HG02943 (cell line): Measurements from ENCODE around the gene FYN.
"Not testable (repeated sequence)": the region's sequence is repeated elsewhere in the genome, so short reads cannot be mapped to it uniquely, and the experiment has no call there.

Experiments
- ATAC-seq: cut with Tn5 transposase; IDR thresholded peaks from one replicate; pipeline ENCODE4 v1.9.1; 2021; ENCODE audit warnings: mild to moderate bottlenecking, low read depth, moderate library complexity; ENCODE audit not compliant: unreplicated experiment

The FYN gene

DNA sequence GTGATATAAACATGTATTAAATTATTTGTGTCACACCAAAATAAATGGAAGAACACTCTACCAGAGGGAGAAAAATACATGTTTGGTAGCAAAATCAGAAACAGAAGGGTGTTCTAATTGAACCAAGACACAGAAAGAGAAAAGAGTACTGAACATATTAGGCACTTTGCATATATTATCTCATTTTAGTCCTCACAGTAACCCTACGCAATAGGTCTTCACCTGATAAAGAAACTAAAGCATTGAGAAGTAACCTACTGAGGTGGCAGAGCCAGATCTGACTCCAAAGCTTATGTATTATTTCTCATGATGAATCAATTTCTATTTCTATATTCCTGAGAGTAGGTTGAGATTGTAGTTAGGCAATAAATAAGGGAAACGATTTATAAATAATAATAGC, 77.7 kb downstream of the FYN start:
- no peak for ATAC-seq

DNA sequence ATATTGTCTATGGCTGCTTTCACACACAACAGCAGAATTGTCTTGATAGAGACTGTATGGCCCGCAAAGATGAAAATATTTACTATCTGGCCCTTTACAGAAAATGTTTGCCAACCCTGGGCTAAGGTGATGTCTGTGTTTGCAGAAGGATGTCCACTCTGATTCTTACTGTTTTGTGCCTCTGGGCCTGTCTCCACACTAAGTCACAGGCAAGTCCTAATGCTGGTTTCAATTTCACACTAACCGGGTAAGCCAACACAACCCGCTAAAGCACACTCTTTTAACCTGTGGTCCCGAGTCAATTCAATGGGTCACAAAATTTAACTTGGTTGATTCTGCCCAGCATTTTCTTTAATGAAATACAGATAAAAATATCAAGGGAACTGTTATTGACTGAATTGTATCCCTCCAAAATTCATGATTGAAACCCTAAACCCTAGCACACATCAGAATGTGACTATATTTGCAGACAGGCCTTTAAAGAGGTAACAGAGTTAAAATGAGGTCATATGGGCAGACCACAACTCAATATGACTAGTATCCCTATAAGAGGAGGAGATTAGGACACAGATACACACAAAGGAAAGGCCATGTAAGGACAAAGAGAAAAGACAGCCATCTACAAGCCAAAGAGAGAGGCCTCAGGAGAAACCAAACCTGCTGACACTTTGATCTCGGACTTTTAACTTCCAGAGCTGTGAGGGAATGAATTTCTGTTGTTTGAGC, 78.4 kb downstream of the FYN start:
- ATAC-seq = no peak

DNA sequence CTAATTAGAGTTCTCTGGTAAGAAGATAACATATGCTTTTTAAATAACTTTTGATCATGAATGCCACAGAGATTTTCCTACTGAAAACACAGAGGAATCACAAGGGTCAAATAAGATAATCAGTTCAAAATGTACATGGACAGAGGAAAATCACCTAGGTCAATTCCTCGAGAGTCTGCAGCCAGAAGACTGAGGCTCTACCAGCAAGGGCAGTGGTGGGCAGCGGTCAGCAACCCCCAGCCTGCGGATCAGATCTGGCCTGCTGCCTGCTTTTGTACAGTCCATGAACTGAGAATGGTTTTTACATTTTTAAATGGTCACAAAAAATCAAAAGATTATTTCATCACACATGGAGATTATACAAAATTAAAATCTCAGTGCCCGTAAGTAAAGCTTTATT, 79.0 kb downstream of the FYN start:
- ATAC-seq = no peak

DNA sequence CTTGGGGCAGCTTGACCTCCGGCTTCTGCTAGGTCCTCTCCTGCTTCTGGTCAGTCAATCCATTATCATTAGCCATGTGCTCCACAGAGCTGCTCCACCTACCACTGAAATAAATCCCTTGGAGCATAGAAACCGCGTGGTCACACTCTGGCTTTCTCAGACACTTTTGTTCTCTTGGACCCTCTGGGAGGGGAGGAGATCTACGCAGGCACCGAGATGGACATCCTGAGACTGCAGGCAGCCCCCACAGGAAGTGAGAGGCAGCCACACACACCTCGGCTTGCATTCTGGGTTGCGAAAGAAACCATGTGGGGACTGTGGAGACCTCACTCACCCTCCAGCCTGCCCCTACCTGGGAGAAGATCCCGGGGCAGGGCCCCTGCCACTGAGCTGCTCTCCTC, 79.5 kb downstream of the FYN start:
- ATAC-seq = no peak

DNA sequence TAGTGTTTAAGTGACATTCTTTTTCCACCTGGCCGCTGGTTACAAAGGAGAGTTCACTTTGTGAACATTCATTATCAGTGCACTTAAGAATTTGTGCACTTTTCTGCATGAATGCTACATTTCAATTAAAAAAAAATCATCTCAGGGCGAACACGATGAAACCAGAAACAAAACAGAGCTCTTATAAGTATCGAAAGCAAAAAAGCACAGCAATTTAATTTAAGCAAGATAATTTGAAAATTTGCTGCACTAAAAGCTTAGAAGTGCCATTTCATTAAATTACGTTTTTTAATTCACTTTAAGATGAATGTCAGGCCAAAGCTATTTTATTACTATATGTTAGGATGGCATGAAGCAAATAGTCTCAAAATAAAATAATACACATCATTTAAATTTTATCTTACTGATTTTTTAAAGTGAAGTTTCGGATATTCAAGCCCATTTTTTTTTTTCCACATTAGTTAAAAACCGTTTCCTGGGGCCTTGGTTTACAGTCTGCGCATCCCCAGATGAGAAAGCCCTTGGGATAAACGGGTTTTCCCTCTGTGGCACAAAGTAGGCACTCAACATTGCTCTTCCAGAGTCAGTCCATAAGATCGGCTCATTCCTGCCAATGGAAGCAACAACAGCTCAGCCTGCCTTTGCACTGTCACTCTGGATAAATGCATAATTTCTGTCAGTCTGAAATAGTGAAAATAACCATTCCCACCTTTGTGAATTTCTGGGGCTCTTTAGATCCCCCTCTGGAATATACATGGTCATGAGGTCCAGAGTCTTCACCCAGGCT, 80.1 kb downstream of the FYN start:
- ATAC-seq = no peak

DNA sequence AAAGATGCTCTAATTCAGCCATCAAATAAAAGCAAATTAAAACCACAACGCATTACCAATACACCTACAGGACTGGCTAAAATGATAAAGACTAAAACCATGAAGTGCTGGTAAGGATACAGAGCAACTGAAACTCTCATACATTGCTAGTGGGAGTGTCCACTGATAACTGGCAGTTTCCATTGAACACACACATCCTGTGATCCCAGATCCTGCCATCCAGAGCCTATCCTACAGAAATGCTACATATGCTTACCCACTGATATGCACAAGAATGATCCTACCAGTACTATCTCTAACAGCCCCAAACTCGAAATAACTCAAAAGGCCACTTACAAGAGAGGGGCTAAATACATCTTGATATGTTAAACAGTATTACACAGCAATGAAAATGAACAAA, 81.0 kb downstream of the FYN start:
- no peak for ATAC-seq

DNA sequence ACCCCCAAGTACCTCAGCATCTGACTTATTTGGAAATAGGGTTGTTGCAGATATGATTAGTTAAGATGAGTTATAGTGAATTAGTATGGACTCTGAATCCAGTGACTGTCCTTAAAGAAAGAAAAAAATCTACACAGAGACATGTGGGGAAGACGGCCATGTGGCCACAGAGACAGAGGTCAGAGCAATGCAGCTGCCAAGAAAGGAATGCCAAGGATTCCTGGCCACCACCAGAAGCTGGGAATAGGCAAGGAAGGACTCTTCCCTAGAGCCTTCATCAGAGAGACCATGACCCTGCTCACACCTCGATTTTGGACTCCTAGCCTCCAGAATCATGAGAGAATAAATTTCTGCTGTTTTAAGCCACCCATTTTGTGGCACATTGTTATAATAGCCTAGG, 81.8 kb downstream of the FYN start:
- no peak for ATAC-seq

DNA sequence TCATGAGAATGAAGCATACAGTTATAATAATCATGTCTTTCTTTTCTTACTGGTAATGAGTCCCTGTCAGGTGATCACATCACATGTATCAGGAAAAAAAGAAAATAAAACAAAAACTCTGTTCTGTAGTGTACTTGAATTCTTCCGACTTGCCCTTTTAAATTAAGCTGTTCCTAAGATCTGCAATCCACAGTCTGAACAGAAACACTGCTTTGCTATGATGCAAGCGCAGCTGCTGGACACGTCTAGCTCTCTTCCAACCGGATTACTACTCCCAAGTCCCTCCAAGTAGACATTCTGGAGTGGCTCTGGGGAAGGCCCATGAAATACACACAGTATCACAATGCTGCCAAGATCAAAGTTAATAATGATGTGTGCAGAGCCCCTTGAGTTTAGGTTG, 83.7 kb downstream of the FYN start:
- no peak for ATAC-seq

DNA sequence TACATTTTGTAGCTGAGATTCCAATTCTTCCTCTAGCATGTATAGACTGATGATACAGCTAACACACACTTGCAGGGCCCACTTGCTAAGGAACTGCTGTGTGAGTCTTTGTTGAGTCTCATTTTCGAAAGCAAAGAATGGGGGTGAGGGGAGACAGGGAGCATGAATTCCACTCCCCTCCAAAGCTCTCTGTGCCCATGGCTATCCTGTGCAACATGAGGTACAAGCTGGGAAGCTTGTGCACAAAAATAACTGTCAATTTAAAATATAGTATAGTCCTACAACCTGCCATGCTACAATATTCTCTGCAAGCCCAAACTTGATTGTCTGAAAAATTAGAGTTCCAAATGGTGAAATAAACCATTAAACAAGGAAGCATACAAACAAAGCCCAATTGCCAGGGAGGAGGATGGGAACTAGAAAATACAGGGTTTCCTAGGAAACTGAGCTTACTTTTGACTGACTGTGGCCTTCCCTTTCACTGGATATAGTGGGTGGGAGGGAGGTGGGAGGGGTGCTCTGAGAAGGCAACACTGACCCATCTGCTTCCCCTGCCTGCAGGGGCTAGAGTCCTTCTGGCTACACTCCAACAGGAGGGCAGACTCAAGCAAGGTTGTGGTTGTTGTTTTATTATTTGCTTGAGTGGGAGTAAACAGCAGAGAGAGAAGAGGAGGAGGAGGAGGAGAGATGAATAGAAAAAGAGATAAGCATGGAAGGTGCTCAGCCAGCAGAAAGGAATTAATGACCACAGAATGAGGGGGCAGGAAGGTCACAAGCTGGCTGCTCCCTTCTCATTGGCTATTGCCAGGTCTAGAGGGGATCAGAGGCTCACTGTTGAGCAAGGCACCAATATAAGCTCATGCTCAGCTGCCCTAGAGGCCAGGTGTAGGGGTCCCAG, 84.6 kb downstream of the FYN start:
- no peak for ATAC-seq

DNA sequence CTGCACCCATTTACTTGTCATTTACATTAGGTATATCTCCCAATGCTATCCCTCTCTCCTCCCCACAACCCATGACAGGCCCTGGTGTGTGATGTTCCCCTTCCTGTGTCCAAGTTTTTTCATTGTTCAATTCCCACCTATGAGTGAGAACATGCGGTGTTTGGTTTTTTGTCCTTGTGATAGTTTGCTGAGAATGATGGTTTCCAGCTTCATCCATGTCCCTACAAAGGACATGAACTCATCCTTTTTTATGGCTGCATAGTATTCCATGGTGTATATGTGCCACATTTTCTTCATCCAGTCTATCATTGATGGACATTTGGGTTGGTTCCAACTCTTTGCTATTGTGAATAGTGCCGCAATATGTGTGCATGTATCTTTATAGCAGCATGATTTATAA, 87.1 kb downstream of the FYN start:
- not testable (repeated sequence) for ATAC-seq

DNA sequence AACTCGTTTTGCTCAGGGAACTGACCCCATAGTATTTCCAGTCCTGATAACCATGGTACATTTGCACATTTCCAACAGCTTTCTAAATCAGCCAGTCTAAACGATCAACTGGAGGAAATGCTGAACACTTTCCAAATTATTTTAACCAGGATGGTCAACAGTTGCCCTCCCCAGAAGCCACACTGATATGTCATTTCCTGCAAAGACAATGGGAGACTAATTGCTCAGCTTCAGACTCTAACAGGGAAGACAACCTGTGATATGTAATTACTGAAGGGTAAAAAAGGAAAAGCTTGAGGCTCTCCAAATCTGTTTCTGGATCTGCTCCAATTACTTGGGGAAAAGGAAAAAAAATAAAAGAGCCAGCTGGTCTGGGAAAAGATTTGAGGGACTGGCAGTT, 88.8 kb downstream of the FYN start:
- ATAC-seq = no peak

DNA sequence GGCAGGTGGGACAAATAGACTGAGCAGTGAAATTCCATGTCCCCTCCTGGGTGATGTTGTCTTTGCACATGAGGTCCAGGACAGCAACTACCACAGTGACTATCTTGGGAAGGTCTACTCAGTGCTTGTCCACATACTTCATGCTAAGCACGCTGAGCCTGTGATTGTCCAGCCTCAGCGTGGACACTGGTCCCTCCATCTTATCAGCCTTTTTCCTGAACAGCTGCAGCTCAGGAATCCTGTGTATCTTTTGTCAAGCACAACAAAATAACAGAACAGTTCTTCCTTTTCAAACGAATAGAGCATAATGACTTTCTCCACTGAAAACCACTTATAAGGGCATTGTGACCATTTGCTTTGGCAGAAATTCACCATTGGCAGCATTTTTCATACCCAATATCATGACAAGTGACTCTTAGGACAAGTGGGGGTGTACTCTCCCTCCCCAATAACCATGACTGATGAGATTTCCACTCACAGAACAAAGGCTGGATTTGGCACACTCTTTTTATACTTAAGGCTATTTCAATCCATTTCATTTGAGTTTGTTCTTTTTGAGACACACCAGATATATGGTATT, 90.3 kb downstream of the FYN start:
- ATAC-seq = no peak

DNA sequence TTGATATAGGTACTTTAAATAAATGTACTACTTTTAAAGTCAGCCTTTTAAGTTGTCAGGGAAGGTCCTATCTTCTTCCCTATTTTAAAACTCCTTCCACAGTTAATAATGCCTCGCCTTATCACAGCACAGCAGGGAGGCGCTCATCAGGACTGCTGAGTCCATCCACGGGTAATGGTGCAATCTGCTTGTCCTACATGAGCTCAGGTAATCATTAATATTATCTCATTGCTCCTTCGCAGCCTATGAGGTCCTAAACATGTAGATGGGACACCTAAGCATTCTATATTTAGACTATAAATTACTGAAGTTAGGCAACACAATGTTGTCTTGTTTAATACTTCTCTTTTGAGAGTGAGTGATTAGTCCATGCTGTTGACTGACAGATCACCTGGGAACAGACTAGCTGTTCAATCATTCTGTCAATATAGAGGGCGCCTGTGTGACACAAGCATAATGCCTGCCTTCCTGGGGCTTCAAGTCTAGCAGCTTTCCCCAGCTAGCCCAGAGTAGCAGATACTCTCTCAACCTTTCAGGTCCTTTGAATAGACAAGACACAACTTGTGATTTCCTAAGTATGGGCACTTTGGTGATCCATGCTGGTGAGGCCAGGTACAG, 91.0 kb downstream of the FYN start:
- no peak for ATAC-seq

DNA sequence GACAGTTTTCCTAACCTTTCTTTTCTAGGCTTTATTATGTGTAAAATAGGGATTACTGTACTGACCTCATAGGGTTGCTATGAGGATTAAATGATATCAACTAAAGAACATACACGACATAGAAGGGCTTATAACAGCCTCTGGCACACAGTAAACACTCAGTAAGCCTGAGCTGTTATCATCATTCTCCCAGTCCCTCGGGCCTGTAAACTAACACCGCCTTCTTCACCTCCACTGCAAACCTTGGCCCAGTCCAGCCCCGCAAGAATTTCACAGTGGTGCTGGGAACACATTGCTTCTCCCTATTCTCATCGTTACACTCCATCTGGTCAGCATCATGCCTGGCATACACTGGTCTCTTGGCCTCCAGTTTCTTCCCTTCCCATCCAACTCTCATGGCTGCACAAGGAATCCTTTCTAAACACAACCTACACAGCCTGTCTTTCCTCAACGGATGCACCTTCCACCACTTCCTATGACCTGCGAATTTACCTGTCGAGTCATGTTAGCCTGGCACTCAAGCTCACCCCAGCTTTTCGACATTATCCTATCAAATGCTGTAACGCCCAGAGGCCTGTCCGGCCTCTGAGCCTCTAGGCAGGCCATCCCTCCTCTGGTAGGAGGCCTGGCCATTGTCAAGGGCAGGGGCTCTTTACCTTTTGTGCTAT, 92.1 kb downstream of the FYN start:
- no peak for ATAC-seq

DNA sequence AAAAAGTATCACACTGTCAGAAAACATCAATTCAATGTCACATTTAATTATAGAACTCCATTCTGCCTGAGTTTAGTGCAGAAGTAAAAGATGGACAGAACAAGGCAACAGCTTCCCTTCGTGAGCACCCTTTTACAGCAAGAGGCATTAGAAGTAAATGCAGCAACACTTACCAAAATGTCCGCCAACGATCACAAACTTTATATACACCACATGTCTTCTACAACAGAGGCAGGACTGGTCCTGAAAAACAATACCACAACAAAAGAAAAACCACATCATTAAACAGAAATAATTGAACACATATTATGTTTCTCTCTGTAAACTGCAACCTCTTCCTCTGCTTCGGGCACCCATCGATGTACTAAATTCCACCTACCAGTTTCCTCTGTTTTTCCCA, 92.9 kb downstream of the FYN start:
- ATAC-seq = no peak

DNA sequence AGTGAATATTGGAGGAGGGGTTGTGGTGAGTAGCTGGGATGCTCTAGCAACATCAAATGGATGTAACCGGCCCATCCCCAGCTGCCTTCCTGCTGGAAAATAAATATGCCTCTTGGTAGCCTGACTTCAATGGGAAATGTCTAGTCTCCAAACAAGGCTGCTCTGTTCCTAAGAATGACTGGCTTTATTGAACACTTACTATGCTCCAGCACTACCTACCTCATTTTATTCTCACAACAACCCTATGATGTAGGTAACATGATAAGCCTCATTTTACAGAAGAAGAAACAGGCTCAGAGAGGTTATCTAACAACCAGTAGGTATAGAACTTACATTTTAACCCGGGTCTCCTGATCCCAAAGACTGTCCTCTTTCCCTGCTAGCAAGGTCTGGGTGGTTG, 93.6 kb downstream of the FYN start:
- no peak for ATAC-seq

DNA sequence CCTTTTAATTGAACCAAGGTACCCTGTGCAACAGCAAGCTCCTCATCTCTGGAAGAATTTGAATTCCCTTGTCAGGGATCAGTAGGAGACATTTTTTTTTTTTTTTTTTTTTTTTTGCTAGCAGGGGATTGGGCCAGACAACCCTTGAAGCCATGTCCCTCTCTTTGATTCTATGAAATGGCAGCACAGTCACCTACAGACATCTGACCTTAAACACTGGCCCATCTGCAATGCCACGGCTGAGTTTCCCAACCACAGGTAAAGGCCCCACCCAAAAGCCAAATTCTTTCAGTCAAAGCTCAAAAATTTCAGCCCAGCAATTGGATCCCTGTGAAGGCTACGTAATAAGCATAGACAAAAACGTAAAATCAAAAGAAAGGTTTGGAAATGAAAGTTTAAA, 94.2 kb downstream of the FYN start:
- ATAC-seq = no peak

DNA sequence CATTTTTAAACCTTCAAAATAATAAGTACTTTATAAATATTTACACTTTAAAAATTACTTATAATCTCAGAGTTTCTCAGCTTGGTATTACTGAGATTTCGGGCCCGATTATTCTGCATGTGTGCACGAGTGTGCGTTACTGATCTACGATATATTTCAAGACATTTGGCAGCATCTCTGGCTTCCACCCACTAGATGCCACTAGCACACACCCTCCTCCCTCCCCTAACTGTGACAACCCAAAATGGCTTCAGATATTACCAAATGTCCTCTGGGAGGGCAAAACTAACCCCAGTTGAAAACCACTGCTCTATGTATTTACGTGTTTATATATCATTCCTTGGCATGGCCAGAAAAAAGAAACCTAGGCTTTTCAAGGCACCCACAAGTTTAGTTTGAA, 95.9 kb downstream of the FYN start:
- ATAC-seq = no peak

DNA sequence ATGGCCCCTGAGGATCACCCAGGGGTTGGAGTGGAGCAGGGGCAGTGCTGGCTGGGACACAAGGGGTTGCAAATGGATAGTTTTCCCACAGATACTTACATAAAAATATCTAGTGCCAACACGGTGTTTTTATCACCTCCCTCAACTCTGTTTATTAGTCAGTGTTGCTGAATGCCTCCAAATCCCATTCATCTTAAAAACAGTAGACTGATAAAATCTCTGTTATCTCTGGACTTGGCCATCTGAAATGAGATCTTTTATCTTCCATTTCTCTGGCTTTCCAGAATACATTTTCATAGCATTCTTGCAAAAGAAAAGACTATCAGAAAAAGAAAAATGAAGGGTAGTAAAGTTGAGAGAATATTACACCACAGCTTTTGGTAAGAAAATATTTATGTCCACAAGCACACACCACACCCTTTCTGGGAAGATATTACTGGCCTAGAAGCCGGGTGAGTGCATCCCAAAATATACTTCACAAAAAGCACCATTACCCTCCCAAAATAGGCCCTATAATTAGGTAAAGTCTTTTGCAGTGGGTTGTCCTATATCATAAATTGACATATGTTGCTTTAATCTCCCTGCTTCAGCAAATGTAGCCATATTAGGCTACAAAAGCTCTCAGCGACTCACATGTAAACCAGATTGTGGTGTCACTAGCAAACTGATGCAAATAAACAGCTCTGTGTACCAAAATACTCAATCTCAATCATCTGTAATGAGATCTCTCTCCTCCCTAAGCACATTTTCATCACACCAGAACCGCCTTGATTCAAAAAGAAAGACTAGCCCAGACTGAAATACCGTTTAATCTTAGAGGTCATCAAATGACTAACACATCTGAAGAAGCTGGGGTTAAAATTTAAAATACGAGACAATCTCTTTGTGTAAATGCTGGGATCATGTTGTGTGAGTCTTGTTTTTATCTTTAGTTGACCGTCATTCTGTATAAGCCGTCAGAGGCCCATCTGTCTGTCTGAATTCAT, 96.7 kb downstream of the FYN start:
- ATAC-seq = no peak
